Panc1 (cell line): ENCODE results near the gene CPEB1. TPM values are rescaled to one million over a fixed set of nuclear protein-coding genes. Genes with fewer than 3 reads are reported as not detected.

Experiments
- ATAC-seq: fragments of 200-7000 bp; cut with Tn5 transposase; 2 replicates; pipeline ENCODE4 v1.9.1; 2020; ENCODE audit warnings: mild to moderate bottlenecking, moderate library complexity
- BruUV-seq: library from RNA; stranded (reverse); fragments of 400-500 nt; replicated peaks from 2 replicates; lab custom pipeline; 2021; lab: Mats Ljungman, UMichigan
- CTCF ChIA-PET: fragments of 300-600 bp; sonication (Branson Sonifier 250); formaldehyde crosslinking; loops from one replicate; lab custom pipeline; 2022; ENCODE audit warnings: antibody characterized with exemption; lab: Charles Lee
- POLR2A ChIA-PET: fragments of 300-600 bp; sonication (Branson Sonifier 250); formaldehyde crosslinking; loops from one replicate; lab custom pipeline; 2022; ENCODE audit warnings: antibody characterized with exemption; lab: Charles Lee
- DNase-seq: peaks from one replicate; pipeline ENCODE4 v3.0.0-alpha.2; 2010; ENCODE audit warnings: low read depth, low spot score
- H3K27ac ChIP-seq: 2 replicates; pipeline ENCODE4 v1.5.1; 2011; ENCODE audit warnings: mild to moderate bottlenecking, low read length, inconsistent platforms
- H3K27me3 ChIP-seq: fragments of 200-500 bp; sonication (Bioruptor generic); 2 replicates; pipeline ENCODE4 v1.6.0; 2014; ENCODE audit warnings: low read length, inconsistent platforms; ENCODE audit not compliant: control insufficient read depth, insufficient read depth
- H3K36me3 ChIP-seq: fragments of 200-500 bp; sonication (Bioruptor generic); 2 replicates; pipeline ENCODE4 v1.5.1; 2014; ENCODE audit warnings: inconsistent platforms, mild to moderate bottlenecking, low read length, moderate library complexity; ENCODE audit not compliant: control insufficient read depth, insufficient read depth
- H3K4me1 ChIP-seq: 2 replicates; pipeline ENCODE4 v1.5.1; 2011; ENCODE audit warnings: inconsistent platforms, mild to moderate bottlenecking, low read length, moderate library complexity; ENCODE audit not compliant: control insufficient read depth, insufficient read depth
- H3K4me3 ChIP-seq, 2 experiments: 2 replicates each; pipeline ENCODE4 v1.5.1; 2011 to 2012; ENCODE audit warnings: low read depth in 2 of 2, low read length in 2 of 2, mild to moderate bottlenecking in 2 of 2, inconsistent platforms in 1 of 2, moderate library complexity in 1 of 2
- H3K9me3 ChIP-seq: fragments of 200-500 bp; sonication (Bioruptor generic); 2 replicates; pipeline ENCODE4 v1.5.1; 2014; ENCODE audit warnings: low read depth, mild to moderate bottlenecking, inconsistent platforms, low read length, moderate library complexity; ENCODE audit not compliant: control insufficient read depth, insufficient read depth
- CTCF ChIP-seq: fragments of 450-650 bp; IDR thresholded peaks from 2 replicates; pipeline ENCODE4 v1.5.1; 2017; ENCODE audit warnings: mild to moderate bottlenecking
- POLR2AphosphoS5 ChIP-seq: IDR thresholded peaks from 2 replicates; pipeline ENCODE4 v1.6.1; 2012; ENCODE audit warnings: mild to moderate bottlenecking, low read depth, low read length, moderate library complexity
- SIN3A ChIP-seq: IDR thresholded peaks from 2 replicates; pipeline ENCODE4 v1.6.1; 2012; ENCODE audit warnings: low read depth, mild to moderate bottlenecking, low read length, moderate library complexity, borderline replicate concordance; ENCODE audit not compliant: insufficient read depth
- TCF7L2 ChIP-seq: IDR thresholded peaks from 2 replicates; pipeline ENCODE4 v1.6.1; 2011; ENCODE audit warnings: mild to moderate bottlenecking, low read depth, low read length, inconsistent platforms
- in situ Hi-C: cut with HindIII; loops from 2 replicates; pipeline ENCODE4 v1.10.0; 2016; ENCODE audit warnings: low sequenced_read_pairs, low pct_unique_long_range_greater_than_20kb
- intact Hi-C: fragments of 100-400 bp; cut with micrococcal nuclease; formaldehyde crosslinking; loops from one replicate; pipeline ENCODE4 v1.10.0; 2022; ENCODE audit not compliant: unreplicated experiment
- total RNA-seq: library from RNA; stranded (reverse); gene quantifications from one replicate; pipeline ENCODE4 v1.2.1, GENCODE V29; 2021; ENCODE audit not compliant: unreplicated experiment
- TF ChIP-seq, protein P1 (sequence below), 2 experiments: IDR thresholded peaks; 2 replicates each; pipeline ENCODE4 v1.6.1; 2011 to 2012; ENCODE audit warnings: low read depth in 2 of 2, control low read depth in 1 of 2, low read length in 1 of 2, mild to moderate bottlenecking in 1 of 2, moderate library complexity in 1 of 2; ENCODE audit not compliant: insufficient read depth in 1 of 2

The CPEB1 gene
- total RNA-seq, 1 experiment from 2014 or later, result 19.5 TPM

DNA sequence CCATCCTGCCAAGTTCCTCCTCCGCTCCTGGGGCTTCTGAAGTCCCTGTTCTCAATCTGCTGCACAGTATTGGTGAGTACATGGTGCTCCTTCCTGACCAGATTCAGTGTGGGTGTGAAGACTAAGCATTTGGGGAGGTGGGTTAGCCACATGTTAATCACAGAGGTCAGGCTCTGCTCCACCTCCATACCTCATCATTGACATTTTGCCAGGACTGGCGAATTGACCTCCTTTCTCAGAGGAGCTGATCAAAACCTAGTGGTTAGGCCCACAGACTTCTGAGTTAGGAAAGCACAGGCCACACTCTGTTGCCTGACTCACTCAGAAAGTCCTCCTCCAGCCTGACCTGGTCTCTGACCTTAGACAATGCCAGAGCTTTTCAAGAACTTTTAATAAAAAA, 98.5 kb downstream of the CPEB1 start:
- POLR2A ChIA-PET, result no interaction called here
- intact Hi-C loops (loop anchor here (10.0 kb wide), 1 partner anchor 196 kb away; no protein-coding TSS in a partner anchor), in situ Hi-C loops (no loop called here)
- no peak for ATAC-seq
- H3K27ac ChIP-seq, result no peak overlapping the region
- no peak for DNase-seq
- peaks cover 4% of the 10 kb centered on the region; the same call in 1 of the 2 replicates for H3K4me1 ChIP-seq
- no TSS peak for BruUV-seq
- H3K9me3 ChIP-seq, result no peaks in the 10 kb centered on the region
- H3K36me3 ChIP-seq, result peaks cover 5% of the 10 kb centered on the region
- no peaks in the 10 kb centered on the region for H3K27me3 ChIP-seq
- CTCF ChIA-PET, result no interaction called here
- TF ChIP-seq TCF7L2, result no peak
- TF ChIP-seq POLR2AphosphoS5, result no peak
- TF ChIP-seq SIN3A, result no peak
- TF ChIP-seq, protein P1, sequence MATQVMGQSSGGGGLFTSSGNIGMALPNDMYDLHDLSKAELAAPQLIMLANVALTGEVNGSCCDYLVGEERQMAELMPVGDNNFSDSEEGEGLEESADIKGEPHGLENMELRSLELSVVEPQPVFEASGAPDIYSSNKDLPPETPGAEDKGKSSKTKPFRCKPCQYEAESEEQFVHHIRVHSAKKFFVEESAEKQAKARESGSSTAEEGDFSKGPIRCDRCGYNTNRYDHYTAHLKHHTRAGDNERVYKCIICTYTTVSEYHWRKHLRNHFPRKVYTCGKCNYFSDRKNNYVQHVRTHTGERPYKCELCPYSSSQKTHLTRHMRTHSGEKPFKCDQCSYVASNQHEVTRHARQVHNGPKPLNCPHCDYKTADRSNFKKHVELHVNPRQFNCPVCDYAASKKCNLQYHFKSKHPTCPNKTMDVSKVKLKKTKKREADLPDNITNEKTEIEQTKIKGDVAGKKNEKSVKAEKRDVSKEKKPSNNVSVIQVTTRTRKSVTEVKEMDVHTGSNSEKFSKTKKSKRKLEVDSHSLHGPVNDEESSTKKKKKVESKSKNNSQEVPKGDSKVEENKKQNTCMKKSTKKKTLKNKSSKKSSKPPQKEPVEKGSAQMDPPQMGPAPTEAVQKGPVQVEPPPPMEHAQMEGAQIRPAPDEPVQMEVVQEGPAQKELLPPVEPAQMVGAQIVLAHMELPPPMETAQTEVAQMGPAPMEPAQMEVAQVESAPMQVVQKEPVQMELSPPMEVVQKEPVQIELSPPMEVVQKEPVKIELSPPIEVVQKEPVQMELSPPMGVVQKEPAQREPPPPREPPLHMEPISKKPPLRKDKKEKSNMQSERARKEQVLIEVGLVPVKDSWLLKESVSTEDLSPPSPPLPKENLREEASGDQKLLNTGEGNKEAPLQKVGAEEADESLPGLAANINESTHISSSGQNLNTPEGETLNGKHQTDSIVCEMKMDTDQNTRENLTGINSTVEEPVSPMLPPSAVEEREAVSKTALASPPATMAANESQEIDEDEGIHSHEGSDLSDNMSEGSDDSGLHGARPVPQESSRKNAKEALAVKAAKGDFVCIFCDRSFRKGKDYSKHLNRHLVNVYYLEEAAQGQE (IDR thresholded peaks at IDR 0.05; ENCODE audit: insufficient read depth in 1 of 2, low read depth in 2 of 2, low read length in 1 of 2), result no peak
- TF ChIP-seq CTCF, result no peak
- H3K4me3 ChIP-seq, result no peak overlapping the region

DNA sequence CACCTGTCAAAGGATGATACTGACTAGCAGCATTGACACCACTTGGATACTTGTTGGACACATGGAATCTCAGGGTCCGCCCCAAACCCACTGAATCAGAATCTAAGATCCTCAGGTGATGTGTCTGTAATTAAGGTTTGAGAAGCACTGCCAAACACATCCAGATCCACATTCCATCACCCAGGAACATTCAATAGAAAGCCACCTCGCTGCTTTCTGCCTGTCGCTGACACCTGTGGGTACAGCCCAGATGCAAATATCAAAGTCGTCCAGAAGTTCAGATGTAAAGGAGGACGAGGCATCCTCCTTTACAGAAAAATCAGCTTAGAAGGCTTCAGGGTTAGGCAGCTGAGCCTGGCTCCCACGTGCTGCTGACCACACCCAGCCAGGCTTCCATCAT, 101.7 kb downstream of the CPEB1 start:
- TF ChIP-seq TCF7L2 (no peak), CTCF (no peak), SIN3A (no peak), POLR2AphosphoS5 (no peak)
- TF ChIP-seq, protein P1 (IDR thresholded peaks at IDR 0.05; ENCODE audit: insufficient read depth in 1 of 2, low read depth in 2 of 2, low read length in 1 of 2), result no peak
- Histone ChIP-seq H3K27ac (no peak overlapping the region), H3K9me3 (no peaks in the 10 kb centered on the region), H3K36me3 (peaks cover 5% of the 10 kb centered on the region), H3K27me3 (no peaks in the 10 kb centered on the region), H3K4me1 (no peaks in the 10 kb centered on the region), H3K4me3 (no peak overlapping the region)
- ATAC-seq (no peak), DNase-seq (no peak)
- POLR2A ChIA-PET, result no interaction called here
- CTCF ChIA-PET, result no interaction called here
- intact Hi-C loops (loop anchor here (10.0 kb wide), 1 partner anchor 199 kb away; no protein-coding TSS in a partner anchor), in situ Hi-C loops (no loop called here)
- no TSS peak for BruUV-seq
